ENCODE measurements around the gene SUMO1.

GRCh38 chr2:202251494-202251893, 13.1 kb upstream of the SUMO1 start:
- TF ChIP-seq CTCF (IDR thresholded peaks at IDR 0.05; ENCODE audit: insufficient read depth, low read depth, low read length) (no peak), EZH2 (IDR thresholded peaks at IDR 0.05; ENCODE audit: insufficient read depth, low read length) (no peak)

All from astrocyte (in vitro differentiated cells and primary cell).